CD14-positive monocyte (primary cell): ENCODE measurements around the gene ARHGEF19. TPM values are rescaled to one million over a fixed set of nuclear protein-coding genes. Genes with fewer than 3 reads are reported as not detected.

ENCODE experiments used
- DNase-seq, 3 donors: peaks; one replicate each; pipeline ENCODE4 v3.0.0-alpha.2; 2011 to 2022
- H2AFZ ChIP-seq: 2 replicates; pipeline ENCODE4 v1.6.0; 2012; ENCODE audit warnings: mild to moderate bottlenecking, low read depth, low read length, inconsistent platforms; ENCODE audit not compliant: insufficient read depth, poor library complexity, severe bottlenecking
- H3K27ac ChIP-seq, 2 donors: 1 replicate in 1 of 2; 2 replicates in 1 of 2; pipeline ENCODE4 v1.5.1; 2012 to 2013; ENCODE audit warnings: low read length in 2 of 2, control low read depth in 1 of 2, inconsistent platforms in 1 of 2, low read depth in 1 of 2, mild to moderate bottlenecking in 1 of 2
- H3K27me3 ChIP-seq, 2 donors: one replicate each; pipeline versions ENCODE4 v1.6.0 to v1.6.1; 2011 to 2013; ENCODE audit warnings: low read length in 2 of 2; ENCODE audit not compliant: control insufficient read depth in 2 of 2, insufficient read depth in 2 of 2
- H3K36me3 ChIP-seq, 2 donors: replicated peaks in 1 of 2; 1 replicate in 1 of 2; 2 replicates in 1 of 2; pipeline versions ENCODE4 v1.5.1 to v1.6.1; 2012 to 2013; ENCODE audit warnings: low read length in 2 of 2, control low read depth in 1 of 2, inconsistent platforms in 1 of 2, mild to moderate bottlenecking in 1 of 2; ENCODE audit not compliant: insufficient read depth in 2 of 2, control insufficient read depth in 1 of 2
- H3K4me1 ChIP-seq, 2 donors: 1 replicate in 1 of 2; 2 replicates in 1 of 2; pipeline versions ENCODE4 v1.5.1 to v1.6.1; 2012 to 2013; ENCODE audit warnings: low read length in 2 of 2, control low read depth in 1 of 2, inconsistent platforms in 1 of 2, mild to moderate bottlenecking in 1 of 2, moderate library complexity in 1 of 2; ENCODE audit not compliant: insufficient read depth in 2 of 2, control insufficient read depth in 1 of 2
- H3K4me2 ChIP-seq: replicated peaks from 2 replicates; pipeline ENCODE3; 2012; ENCODE audit warnings: low read length, moderate library complexity, mild to moderate bottlenecking; ENCODE audit not compliant: poor library complexity, severe bottlenecking; ENCODE audit errors: extremely low read depth
- H3K4me3 ChIP-seq, 3 experiments: fragments of 200-600 bp in 1 of 3; sonication (generic) in 1 of 3; replicated peaks in 1 of 3; 1 replicate in 2 of 3; 2 replicates in 1 of 3; pipeline ENCODE4 v1.5.1; 2011 to 2013; ENCODE audit warnings: low read length in 3 of 3, mild to moderate bottlenecking in 3 of 3, control low read depth in 2 of 3, low read depth in 2 of 3, inconsistent platforms in 1 of 3, moderate library complexity in 1 of 3
- H3K79me2 ChIP-seq: 2 replicates; pipeline ENCODE4 v1.6.0; 2012; ENCODE audit warnings: mild to moderate bottlenecking, control low read depth, inconsistent platforms, low read length, moderate library complexity; ENCODE audit not compliant: insufficient read depth
- H3K9ac ChIP-seq: 2 replicates; pipeline ENCODE4 v1.6.0; 2017; ENCODE audit warnings: low read length, mild to moderate bottlenecking; ENCODE audit not compliant: insufficient read depth, poor library complexity, severe bottlenecking
- H3K9me3 ChIP-seq, 2 donors: replicated peaks in 1 of 2; 1 replicate in 1 of 2; 2 replicates in 1 of 2; pipeline versions ENCODE4 v1.5.1 to v1.6.1; 2012 to 2013; ENCODE audit warnings: low read length in 2 of 2, control low read depth in 1 of 2; ENCODE audit not compliant: control insufficient read depth in 1 of 2, insufficient read depth in 1 of 2
- H4K20me1 ChIP-seq: 2 replicates; pipeline ENCODE4 v1.6.0; 2012; ENCODE audit warnings: mild to moderate bottlenecking, low read length, control low read depth, moderate library complexity; ENCODE audit not compliant: insufficient read depth
- H3K27ac Mint-ChIP-seq, 7 donors: one replicate each; pipeline ENCODE4 v1.8.0; 2020; ENCODE audit warnings: mild to moderate bottlenecking in 7 of 7, mixed read lengths in 7 of 7, moderate library complexity in 6 of 7, inconsistent platforms in 2 of 7
- H3K27me3 Mint-ChIP-seq, 3 donors: one replicate each; pipeline ENCODE4 v1.8.0; 2021 to 2022; ENCODE audit warnings: low read depth in 3 of 3, mild to moderate bottlenecking in 3 of 3, mixed read lengths in 3 of 3, moderate library complexity in 3 of 3, inconsistent platforms in 1 of 3
- H3K36me3 Mint-ChIP-seq, 2 donors: one replicate each; pipeline ENCODE4 v1.8.0; 2020; ENCODE audit warnings: mixed read lengths in 2 of 2, inconsistent platforms in 1 of 2, mild to moderate bottlenecking in 1 of 2
- H3K4me1 Mint-ChIP-seq: one replicate; pipeline ENCODE4 v1.8.0; 2020; ENCODE audit warnings: mild to moderate bottlenecking, mixed read lengths
- H3K4me3 Mint-ChIP-seq, 2 donors: one replicate each; pipeline ENCODE4 v1.8.0; 2020; ENCODE audit warnings: mild to moderate bottlenecking in 2 of 2, mixed read lengths in 2 of 2, moderate library complexity in 1 of 2
- H3K9me3 Mint-ChIP-seq, 7 donors: one replicate each; pipeline ENCODE4 v1.8.0; 2020 to 2022; ENCODE audit warnings: mixed read lengths in 7 of 7, mild to moderate bottlenecking in 6 of 7, moderate library complexity in 6 of 7, inconsistent platforms in 2 of 7
- CTCF ChIP-seq: fragments of 200-600 bp; IDR thresholded peaks from one replicate; pipeline ENCODE4 v1.8.0; 2022; ENCODE audit warnings: antibody characterized with exemption, mild to moderate bottlenecking
- WGBS: methylation state at CpG from one replicate; pipeline ENCODE4 v1.1.5; 2013; ENCODE audit warnings: missing lambda C conversion rate; ENCODE audit not compliant: insufficient coverage; 5-methylcytosine and 5-hydroxymethylcytosine counted together
- intact Hi-C, 2 donors: fragments of 100-400 bp; cut with micrococcal nuclease; formaldehyde crosslinking; loops; one replicate each; pipeline versions ENCODE4 v1.15.0 to v1.15.1; 2023
- polyA plus RNA-seq, 3 donors: library from polyadenylated mRNA; depleted of rRNA in 1 of 3; unstranded in 2 of 3; stranded (reverse) in 1 of 3; fragments of 300-500 nt in 2 of 3; fragments of >200 nt in 1 of 3; fragmentation: Illumina TruSeq in 2 of 3; gene quantifications; 1 replicate in 2 of 3; 2 replicates in 1 of 3; pipeline ENCODE4 v1.2.3, GENCODE V29; 2012 to 2021

The ARHGEF19 gene
- polyA plus RNA-seq, 3 donors: 2.2 to 7.9 (median 2.3) TPM

- no peak overlapping the region for H3K4me3 Mint-ChIP-seq
- Histone ChIP-seq H3K27ac (no peak overlapping the region), H4K20me1 (peaks cover 31% of the 10 kb centered on the region), H3K36me3 (peaks cover 19 to 35% of the 10 kb centered on the region in 2 donors), H3K79me2 (no peaks in the 10 kb centered on the region), H3K9me3 (no peaks in the 10 kb centered on the region), H2AFZ (no peak overlapping the region), H3K4me3 (no peak overlapping the region), H3K4me2 (no peak overlapping the region), H3K9ac (no peak overlapping the region), H3K4me1 (peaks cover 6 to 8% of the 10 kb centered on the region in 2 donors), H3K27me3 (no peaks in the 10 kb centered on the region)
- TF ChIP-seq CTCF: peak; percentile 87
- H3K27me3 Mint-ChIP-seq: peaks cover 0 to 2% (median 0%) of the 10 kb centered on the region in 3 donors
- DNase-seq: peak; percentile 35 to 67 (median 55)
- peaks cover 13% of the 10 kb centered on the region for H3K4me1 Mint-ChIP-seq
- no peaks in the 10 kb centered on the region for H3K9me3 Mint-ChIP-seq
- intact Hi-C loops: loop anchor here (5.0 to 10.0 kb wide), 3 partner anchors 121 to 162 kb away; partner anchors contain the start of gene SZRD1 (in 1 of the 2)
- H3K27ac Mint-ChIP-seq: no peak overlapping the region
- 43% methylated on average over 5 of the region's 8 CpGs for WGBS
- H3K36me3 Mint-ChIP-seq: peaks cover 21 to 28% of the 10 kb centered on the region in 2 donors
Measured at GRCh38 chr1:16243936-16244649, 31.6 kb upstream of the ARHGEF19 start.

DNA sequence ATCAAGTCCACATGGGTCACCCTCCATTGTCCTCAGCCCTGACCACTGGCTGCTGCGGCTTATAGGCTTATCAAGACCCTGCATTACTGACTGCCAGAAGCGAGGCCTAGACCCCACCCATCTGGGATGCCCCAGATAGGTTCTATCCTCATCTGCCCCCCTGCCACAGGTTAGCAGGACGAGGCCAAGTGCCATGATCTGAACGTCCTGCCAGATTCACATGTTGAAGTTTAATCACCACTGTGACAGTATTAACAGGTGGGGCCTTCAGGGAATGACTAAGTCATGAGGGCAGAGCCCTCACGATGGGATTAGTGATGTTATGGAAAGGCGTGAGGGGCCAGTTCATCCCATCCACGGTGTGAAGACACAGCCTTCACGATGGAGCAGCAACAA is 30.8 kb upstream of the ARHGEF19 start:
- H3K27ac ChIP-seq: no peak overlapping the region
- no peak overlapping the region for H3K4me3 ChIP-seq
- TF ChIP-seq CTCF: no peak
- Mint-ChIP-seq H3K4me1 (peaks cover 4% of the 10 kb centered on the region), H3K27ac (no peak overlapping the region), H3K36me3 (peaks cover 20 to 24% of the 10 kb centered on the region in 2 donors), H3K9me3 (no peaks in the 10 kb centered on the region), H3K27me3 (peaks cover 0 to 2% (median 0%) of the 10 kb centered on the region in 3 donors), H3K4me3 (no peak overlapping the region)
- no peak overlapping the region for H3K4me2 ChIP-seq
- H3K79me2 ChIP-seq: no peaks in the 10 kb centered on the region
- H3K9me3 ChIP-seq: no peaks in the 10 kb centered on the region
- peaks cover 23% of the 10 kb centered on the region for H4K20me1 ChIP-seq
- H2AFZ ChIP-seq: no peak overlapping the region
- no peak for DNase-seq
- 92% methylated on average over 7 of the region's 8 CpGs for WGBS
- no peaks in the 10 kb centered on the region for H3K27me3 ChIP-seq
- H3K4me1 ChIP-seq: peaks cover 0 to 4% of the 10 kb centered on the region in 2 donors
- peaks cover 18 to 27% of the 10 kb centered on the region in 2 donors for H3K36me3 ChIP-seq
- intact Hi-C loops: loop anchor here (5.0 to 10.0 kb wide), 3 partner anchors 122 to 161 kb away; partner anchors contain the start of gene SZRD1 (in 1 of the 2)
- H3K9ac ChIP-seq: no peak overlapping the region
